ENCODE measurements around the gene CCDC187. TPM values are rescaled to one million over a fixed set of nuclear protein-coding genes. Genes with fewer than 3 reads are reported as not detected.
"Not testable (repeated sequence)": the region's sequence is repeated elsewhere in the genome, so short reads cannot be mapped to it uniquely, and the experiment has no call there.

Gene CCDC187
- total RNA-seq, 2 experiments from 2014 or later, result not detected

DNA sequence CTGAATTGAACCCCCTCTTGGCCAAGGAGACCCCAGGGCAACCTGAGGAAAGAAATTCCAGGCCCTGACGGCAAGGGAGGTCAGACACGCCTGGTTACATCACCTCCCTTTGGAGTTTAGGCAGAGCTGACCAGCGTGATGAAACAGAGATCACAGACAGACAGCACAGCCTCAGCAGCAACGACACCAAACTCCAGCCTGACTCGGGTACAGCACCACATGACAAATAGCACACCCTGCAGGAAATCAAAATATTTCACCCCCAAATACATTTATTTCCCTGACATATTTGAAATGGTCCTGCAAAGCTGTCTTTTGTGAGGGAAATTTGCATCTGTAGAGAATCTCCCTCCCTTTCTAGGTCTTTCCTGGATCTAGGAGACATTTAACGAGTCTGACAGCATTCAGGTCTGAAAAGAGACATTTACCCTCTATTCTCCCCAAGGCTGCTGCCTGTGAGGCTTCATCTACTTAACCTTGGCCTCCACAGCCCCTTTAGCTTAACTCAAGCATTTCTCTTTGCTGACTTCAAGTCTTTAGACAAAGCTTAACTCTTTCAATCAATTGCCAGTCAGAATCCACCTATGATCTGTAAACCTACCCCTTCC, 60.9 kb downstream of the CCDC187 start:
- CTCF ChIA-PET, result interaction anchor here (0.8 to 1.6 kb wide), 5 partner anchors 9 to 149 kb away, joined by 3 to 4 read pairs (median 4); no protein-coding TSS in a partner anchor
- Mint-ChIP-seq H3K27ac (peak overlapping the region; percentile 83), H3K4me3 (no peak overlapping the region), H3K9me3 (ENCODE audit: low read depth) (no peaks in the 10 kb centered on the region), H3K36me3 (no peaks in the 10 kb centered on the region), H3K27me3 (peaks cover 4% of the 10 kb centered on the region), H3K4me1 (peaks cover 29% of the 10 kb centered on the region)
- no peak for DNase-seq
- ATAC-seq, result no peak

DNA sequence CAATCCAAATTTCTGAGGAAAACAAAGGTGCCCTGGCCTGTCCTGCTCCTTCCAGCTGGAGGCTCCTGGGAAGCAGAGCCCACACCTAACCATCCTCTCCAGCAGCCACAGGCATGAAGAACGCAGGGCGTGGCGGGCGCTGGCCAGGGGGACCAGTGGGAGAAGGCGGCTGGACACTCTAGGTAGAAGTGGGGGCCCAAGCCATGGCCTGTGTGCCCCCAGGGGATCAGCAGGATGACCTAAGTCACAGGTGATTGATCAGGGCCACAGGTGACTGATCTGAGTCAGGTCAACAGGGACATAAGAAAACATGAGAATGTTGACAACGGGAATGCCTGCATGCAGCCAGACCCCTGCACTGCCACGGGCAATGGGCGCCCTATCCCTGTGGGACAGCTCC, 61.6 kb downstream of the CCDC187 start:
- no peak overlapping the region for H3K4me3 Mint-ChIP-seq
- ATAC-seq (no peak), DNase-seq (no peak)
- no peak overlapping the region for H3K27ac Mint-ChIP-seq
- no peaks in the 10 kb centered on the region for H3K9me3 Mint-ChIP-seq (ENCODE audit: low read depth)
- peaks cover under 1% of the 10 kb centered on the region for H3K27me3 Mint-ChIP-seq
- peaks cover 30% of the 10 kb centered on the region for H3K4me1 Mint-ChIP-seq
- CTCF ChIA-PET, result interaction anchor here (1.0 to 1.6 kb wide), 2 partner anchors 18 to 72 kb away, joined by 4 read pairs; no protein-coding TSS in a partner anchor
- H3K36me3 Mint-ChIP-seq, result no peaks in the 10 kb centered on the region

DNA sequence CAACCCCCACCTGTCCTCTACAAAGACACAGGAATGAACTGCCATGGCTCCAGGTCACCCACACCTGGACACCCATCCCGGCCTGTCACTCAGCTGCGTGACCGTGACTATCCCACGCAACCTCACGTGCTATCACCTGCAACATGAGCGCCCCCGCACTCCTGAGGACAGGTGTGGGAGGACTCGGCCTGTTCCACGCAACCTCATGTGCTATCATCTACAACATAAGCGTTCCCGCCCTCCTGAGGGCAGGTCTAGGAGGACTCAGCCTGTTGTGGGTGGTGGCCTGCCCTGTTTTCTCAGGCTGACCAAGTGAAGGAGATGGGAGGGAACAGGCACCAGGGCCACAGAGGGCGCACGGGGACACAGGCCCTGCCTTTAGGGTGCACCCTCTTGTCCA, 62.4 kb downstream of the CCDC187 start:
- no peak overlapping the region for H3K4me3 Mint-ChIP-seq
- ATAC-seq (no peak), DNase-seq (no peak)
- no peaks in the 10 kb centered on the region for H3K36me3 Mint-ChIP-seq
- peaks cover 30% of the 10 kb centered on the region for H3K4me1 Mint-ChIP-seq
- no peak overlapping the region for H3K27ac Mint-ChIP-seq
- CTCF ChIA-PET, result interaction anchor here (0.5 kb wide), 1 partner anchor 1459 kb away, joined by 3 read pairs; no protein-coding TSS in a partner anchor
- H3K9me3 Mint-ChIP-seq (ENCODE audit: low read depth), result no peaks in the 10 kb centered on the region
- no peaks in the 10 kb centered on the region for H3K27me3 Mint-ChIP-seq

DNA sequence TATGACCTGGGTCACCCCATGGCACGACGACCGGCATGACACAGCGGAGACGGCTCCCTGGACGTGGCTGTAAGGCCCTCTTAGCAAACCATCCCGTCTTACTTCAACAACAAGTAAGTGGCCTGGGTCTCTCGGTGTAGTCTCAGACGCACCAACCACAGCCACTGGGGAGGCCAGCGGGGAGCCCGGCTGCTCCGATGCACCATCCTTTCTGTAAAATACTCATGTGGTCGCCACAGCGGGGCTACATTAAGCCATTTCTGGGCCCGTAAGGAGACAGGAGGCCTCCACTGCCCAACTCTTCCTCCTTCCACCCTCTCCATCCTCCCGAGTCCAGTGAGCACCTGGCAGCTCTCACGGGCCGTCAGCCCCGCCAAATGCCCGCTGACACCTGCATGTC, 63.0 kb downstream of the CCDC187 start:
- DNase-seq (no peak), ATAC-seq (no peak)
- Mint-ChIP-seq H3K27me3 (no peaks in the 10 kb centered on the region), H3K4me1 (peaks cover 28% of the 10 kb centered on the region), H3K27ac (no peak overlapping the region), H3K36me3 (no peaks in the 10 kb centered on the region), H3K9me3 (ENCODE audit: low read depth) (no peaks in the 10 kb centered on the region), H3K4me3 (no peak overlapping the region)
- CTCF ChIA-PET, result no interaction called here

DNA sequence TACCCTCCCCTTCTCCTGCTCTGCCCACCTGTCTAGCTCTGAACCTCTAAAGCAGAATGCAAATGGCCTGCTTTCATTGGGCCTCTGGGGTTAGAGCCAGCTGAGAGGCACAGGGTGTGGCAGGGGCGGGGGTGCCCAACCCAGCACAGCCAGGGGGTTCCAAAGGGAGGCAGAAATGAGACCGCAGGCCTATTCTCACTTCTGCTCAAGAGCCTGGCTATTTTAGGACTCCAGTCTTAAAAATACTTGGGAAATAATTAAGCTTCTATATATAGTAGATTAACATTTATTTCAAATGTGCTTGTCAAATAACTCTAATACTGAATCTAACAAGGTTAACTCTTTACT, 63.9 kb downstream of the CCDC187 start:
- Mint-ChIP-seq H3K4me1 (peaks cover 27% of the 10 kb centered on the region), H3K36me3 (peaks cover 2% of the 10 kb centered on the region)

DNA sequence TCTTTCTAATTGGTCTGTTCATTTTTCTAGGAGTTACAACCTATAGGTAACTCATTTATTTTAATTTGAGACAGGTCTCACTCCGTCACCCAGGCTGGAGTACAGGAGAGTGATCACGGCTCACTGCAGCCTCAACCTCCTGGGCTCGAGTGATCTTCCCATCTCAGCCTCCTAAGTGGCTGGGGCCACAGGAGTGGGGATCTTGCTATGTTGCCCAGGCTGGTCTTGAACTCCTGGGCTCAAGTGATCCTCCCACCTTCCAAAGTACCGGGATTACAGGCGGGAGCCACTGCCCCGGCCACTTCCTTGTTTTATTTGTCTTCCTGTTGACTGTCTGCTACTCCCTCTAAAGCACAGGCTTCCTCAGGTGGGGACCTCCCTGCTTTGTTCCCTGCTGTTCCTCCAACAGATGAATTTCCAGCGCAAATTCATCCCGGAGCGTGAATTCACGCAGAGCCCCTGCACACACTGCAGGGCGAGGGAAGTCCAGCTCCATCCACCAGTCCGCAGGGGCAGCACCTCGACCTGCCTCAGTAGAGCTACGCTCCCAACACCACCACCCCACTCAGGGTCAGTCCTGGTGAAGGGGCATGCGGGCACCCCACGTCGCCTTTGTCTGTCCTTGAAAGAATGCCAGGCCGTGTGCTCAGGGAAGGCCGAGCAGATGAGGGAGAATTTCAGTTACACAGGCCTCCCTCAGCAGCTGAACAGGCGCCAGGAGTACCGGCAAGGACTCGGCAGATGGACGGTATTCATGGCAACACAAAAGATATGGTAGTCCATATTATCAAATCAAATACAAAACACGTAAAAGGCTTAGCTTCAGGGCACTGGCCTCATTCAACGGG, 64.5 kb downstream of the CCDC187 start:
- ATAC-seq (no peak), DNase-seq (no peak)
- no peaks in the 10 kb centered on the region for H3K27me3 Mint-ChIP-seq
- peaks cover 3% of the 10 kb centered on the region for H3K36me3 Mint-ChIP-seq
- no peaks in the 10 kb centered on the region for H3K9me3 Mint-ChIP-seq (ENCODE audit: low read depth)
- CTCF ChIA-PET, result no interaction called here
- H3K4me1 Mint-ChIP-seq, result peaks cover 24% of the 10 kb centered on the region
- H3K4me3 Mint-ChIP-seq, result no peak overlapping the region
- H3K27ac Mint-ChIP-seq, result no peak overlapping the region

More for the DNA sequence above, 63.9 kb downstream of the CCDC187 start:
- DNase-seq (no peak), ATAC-seq (no peak)
- no peak overlapping the region for H3K4me3 Mint-ChIP-seq
- no peaks in the 10 kb centered on the region for H3K27me3 Mint-ChIP-seq
- no peaks in the 10 kb centered on the region for H3K9me3 Mint-ChIP-seq (ENCODE audit: low read depth)
- CTCF ChIA-PET, result no interaction called here
- no peak overlapping the region for H3K27ac Mint-ChIP-seq

DNA sequence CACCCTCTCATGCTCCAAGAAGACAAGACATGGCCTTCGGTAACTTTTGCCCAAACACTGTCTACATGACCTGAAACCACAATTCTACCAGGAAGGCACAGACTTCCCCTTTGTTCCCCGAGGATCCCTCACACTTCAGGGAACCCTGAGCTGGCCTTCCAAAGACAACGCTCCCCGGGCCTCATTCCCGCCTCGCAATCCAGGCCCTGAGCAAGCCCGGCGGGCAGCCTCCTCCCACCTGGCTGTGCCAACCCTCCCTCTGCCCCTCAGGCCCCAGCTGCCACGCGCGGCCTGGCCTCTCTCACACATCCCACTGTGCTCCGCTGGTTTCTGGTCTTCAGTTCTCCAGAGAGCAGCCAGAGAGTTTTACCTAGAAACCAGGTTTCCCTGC, 65.6 kb downstream of the CCDC187 start:
- H3K27me3 Mint-ChIP-seq, result no peaks in the 10 kb centered on the region
- H3K36me3 Mint-ChIP-seq, result peaks cover 3% of the 10 kb centered on the region
- CTCF ChIA-PET, result no interaction called here

DNA sequence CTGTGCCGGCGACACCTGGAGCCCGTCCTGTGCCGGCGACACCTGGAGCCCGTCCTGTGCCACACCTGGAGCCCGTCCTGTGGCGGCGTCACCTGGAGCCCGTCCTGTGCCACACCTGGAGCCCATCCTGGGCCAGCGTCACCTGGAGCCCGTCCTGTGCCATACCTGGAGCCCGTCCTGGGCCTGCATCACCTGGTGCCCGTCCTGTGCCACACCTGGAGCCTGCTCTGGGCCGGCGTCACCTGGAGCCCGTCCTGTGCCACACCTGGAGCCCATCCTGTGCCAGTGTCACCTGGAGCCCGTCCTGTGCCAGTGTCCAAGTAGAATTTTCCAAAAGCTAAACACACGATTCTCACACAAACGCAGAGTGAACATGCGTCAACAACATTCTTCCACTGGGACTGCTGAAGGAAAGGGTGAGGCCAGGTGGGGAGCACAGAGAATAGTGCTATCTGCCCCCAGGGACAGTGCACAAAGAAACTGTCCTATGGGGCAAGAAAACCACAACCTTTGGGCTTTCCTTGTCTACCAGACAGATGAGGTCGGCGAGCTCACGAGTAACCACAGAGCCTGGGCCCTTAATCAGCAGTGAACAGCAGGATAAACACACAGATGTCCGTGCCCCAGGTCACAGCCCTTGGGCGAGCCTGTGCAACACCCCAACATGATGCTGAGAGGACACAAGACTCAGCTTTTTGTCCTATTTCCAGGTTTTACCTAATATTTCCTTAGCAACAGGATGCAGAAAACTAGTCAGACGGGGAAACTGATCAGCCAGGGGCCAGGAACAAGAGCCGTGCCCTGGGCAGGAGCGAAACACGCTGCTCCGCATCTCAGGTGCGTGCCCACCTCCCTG, 66.2 kb downstream of the CCDC187 start:
- CTCF ChIA-PET, result no interaction called here
- Mint-ChIP-seq H3K4me3 (no peak overlapping the region), H3K36me3 (peaks cover 3% of the 10 kb centered on the region), H3K4me1 (peaks cover 14% of the 10 kb centered on the region), H3K27me3 (no peaks in the 10 kb centered on the region), H3K9me3 (ENCODE audit: low read depth) (no peaks in the 10 kb centered on the region), H3K27ac (no peak overlapping the region)
- DNase-seq, result no peak
- no peak for ATAC-seq

More for the DNA sequence above, 65.6 kb downstream of the CCDC187 start:
- Mint-ChIP-seq H3K9me3 (ENCODE audit: low read depth) (no peaks in the 10 kb centered on the region), H3K4me3 (no peak overlapping the region), H3K4me1 (peaks cover 18% of the 10 kb centered on the region), H3K27ac (no peak overlapping the region)
- ATAC-seq, result no peak
- DNase-seq, result no peak

DNA sequence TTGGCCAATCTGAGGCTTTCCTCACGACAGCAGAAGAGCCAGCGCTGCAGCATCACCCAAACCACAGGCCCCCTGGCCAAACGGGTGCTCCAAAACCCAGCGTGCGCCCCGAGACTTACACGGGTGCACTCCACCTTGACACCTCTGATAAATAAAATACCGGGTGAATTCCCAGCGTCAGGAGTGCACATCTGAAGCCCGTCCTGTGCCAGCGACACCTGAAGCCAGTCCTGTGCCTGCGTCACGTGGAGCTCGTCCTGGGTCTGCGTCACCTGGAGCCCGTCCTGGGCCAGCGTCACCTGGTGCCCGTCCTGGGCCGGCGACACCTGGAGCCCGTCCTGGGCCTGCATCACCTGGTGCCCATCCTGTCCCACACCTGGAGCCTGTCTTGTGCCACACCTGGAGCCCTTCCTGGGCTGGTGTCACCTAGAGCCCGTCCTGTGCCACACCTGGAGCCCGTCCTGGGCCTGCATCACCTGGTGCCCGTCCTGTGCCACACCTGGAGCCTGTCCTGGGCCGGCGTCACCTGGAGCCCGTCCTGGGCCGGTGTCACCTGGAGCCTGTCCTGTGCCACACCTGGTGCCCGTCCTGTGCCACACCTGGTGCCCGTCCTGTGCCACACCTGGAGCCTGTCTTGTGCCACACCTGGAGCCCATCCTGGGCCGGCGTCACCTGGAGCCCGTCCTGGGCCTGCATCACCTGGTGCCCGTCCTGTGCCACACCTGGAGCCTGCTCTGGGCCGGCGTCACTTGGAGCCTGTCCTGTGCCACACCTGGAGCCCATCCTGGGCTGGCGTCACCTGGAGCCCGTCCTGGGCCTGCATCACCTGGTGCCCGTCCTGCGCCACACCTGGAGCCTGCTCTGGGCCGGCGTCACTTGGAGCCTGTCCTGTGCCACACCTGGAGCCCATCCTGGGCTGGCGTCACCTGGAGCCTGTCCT, 67.2 kb downstream of the CCDC187 start:
- DNase-seq; H3K9me3 Mint-ChIP-seq (ENCODE audit: low read depth); H3K4me3 Mint-ChIP-seq; CTCF ChIA-PET; H3K27me3 Mint-ChIP-seq; H3K36me3 Mint-ChIP-seq; ATAC-seq; H3K27ac Mint-ChIP-seq: not testable (repeated sequence)
- H3K4me1 Mint-ChIP-seq, result peaks cover 18% of the 10 kb centered on the region

DNA sequence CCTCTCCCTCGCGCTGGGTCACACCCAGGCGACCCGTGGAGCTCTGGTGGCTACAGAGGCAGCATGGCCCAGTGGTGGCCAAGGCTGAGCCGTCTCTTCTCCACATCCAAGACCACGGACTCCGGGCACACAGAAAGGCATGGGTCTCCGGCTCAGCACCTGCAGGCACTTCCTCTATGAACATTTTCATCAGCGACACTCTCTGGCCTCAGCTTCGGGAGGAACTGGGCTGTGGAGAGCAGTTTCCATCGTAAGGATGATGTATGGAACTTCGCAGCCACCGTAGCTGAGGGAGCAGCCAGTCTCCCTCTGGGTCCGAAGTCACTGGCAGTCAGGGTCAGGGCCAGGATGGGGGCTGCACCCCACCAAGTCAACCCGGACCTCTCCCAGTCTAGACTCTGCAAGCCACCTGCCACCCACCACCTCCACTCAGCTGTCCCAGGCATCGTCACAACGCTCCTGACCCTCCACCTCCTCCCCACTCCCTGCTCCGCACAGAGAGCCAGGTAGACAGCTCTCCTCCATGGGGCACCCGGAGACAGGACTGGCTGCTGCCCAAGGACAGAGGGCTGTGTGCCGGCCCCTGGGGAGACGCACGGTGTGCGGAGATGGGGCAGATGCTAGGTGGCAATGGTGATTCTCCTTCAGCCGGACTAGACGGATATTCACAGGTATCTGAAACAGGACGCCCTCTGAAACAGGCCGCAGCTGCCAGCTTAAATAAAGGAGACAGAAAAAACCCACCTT, 68.0 kb downstream of the CCDC187 start:
- no peak overlapping the region for H3K27ac Mint-ChIP-seq
- no peaks in the 10 kb centered on the region for H3K9me3 Mint-ChIP-seq (ENCODE audit: low read depth)
- H3K4me1 Mint-ChIP-seq, result peaks cover 18% of the 10 kb centered on the region
- CTCF ChIA-PET, result no interaction called here
- H3K36me3 Mint-ChIP-seq, result peaks cover 3% of the 10 kb centered on the region
- no peaks in the 10 kb centered on the region for H3K27me3 Mint-ChIP-seq
- H3K4me3 Mint-ChIP-seq, result no peak overlapping the region
- no peak for ATAC-seq
- no peak for DNase-seq

DNA sequence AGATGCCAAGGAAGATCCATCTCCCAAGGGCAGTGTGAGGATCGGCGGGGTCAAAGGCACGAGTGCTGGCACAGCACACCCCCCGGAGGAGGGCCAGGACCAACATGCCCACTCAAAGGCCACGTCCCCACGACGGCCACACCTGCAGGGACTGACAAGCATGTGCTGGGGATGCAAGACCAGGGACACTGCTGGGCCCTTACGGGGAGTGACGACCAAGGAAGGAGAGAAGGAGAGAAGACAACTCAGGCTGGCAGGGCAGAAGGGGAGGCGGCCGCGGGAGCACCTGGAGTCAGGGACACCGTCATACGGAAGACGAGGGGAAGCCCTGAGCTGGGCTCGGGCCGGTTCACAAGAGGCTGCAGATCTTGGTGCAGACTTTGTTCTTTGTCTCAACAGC, 68.7 kb downstream of the CCDC187 start:
- peaks cover 3% of the 10 kb centered on the region for H3K36me3 Mint-ChIP-seq
- no peak overlapping the region for H3K27ac Mint-ChIP-seq
- CTCF ChIA-PET, result interaction anchor here (1.5 kb wide), 1 partner anchor 10 kb away, joined by 4 read pairs; no protein-coding TSS in a partner anchor
- H3K4me1 Mint-ChIP-seq, result peaks cover 18% of the 10 kb centered on the region
- H3K9me3 Mint-ChIP-seq (ENCODE audit: low read depth), result no peaks in the 10 kb centered on the region
- no peak overlapping the region for H3K4me3 Mint-ChIP-seq
- no peak for ATAC-seq
- H3K27me3 Mint-ChIP-seq, result no peaks in the 10 kb centered on the region
- no peak for DNase-seq

DNA sequence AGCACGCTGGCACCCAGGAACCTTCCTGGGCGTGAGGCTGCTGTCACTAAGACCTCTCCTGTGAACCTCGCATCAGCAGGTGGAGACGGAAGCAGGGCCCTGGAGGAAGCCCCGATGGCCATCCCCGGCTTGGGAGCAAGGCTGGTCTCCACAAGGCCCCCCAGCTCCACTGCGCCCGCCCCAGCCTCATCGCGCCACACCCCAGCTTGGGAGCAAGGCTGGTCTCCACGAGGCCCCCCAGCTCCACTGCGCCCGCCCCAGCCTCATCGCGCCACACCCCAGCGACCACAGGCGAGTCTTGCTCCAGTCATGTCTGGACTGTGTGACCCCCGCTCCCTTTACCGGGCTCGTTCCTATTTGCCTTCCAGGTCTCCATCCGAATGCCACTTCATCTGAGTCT, 69.3 kb downstream of the CCDC187 start:
- H3K36me3 Mint-ChIP-seq, result peaks cover 3% of the 10 kb centered on the region
- H3K27ac Mint-ChIP-seq, result no peak overlapping the region
- peaks cover 18% of the 10 kb centered on the region for H3K4me1 Mint-ChIP-seq
- CTCF ChIA-PET, result interaction anchor here (1.5 kb wide), 1 partner anchor 10 kb away, joined by 4 read pairs; no protein-coding TSS in a partner anchor
- no peak for ATAC-seq
- no peaks in the 10 kb centered on the region for H3K27me3 Mint-ChIP-seq
- H3K9me3 Mint-ChIP-seq (ENCODE audit: low read depth), result no peaks in the 10 kb centered on the region
- DNase-seq, result no peak
- no peak overlapping the region for H3K4me3 Mint-ChIP-seq

Data from activated CD8-positive, alpha-beta memory T cell treated with anti-CD3 and anti-CD28 coated beads, Interleukin-2, amount 10 ng/mL, durations not matched to agents 7 days and 5 days (primary cell).